Heart left ventricle (tissue), 13 donors: Measurements from ENCODE around the gene MAP3K4.

Experiments used
- CTCF ChIP-seq, 12 donors: fragments of 200-600 bp; sonication (generic) in 4 of 12; IDR thresholded peaks; one replicate each; pipeline versions ENCODE4 v1.5.0 to v1.8.0; 2018 to 2022; ENCODE audit warnings: antibody characterized with exemption in 12 of 12, mild to moderate bottlenecking in 5 of 12
- POLR2A ChIP-seq, 2 donors: fragments of 450-650 bp; IDR thresholded peaks; one replicate each; pipeline ENCODE4 v1.6.1; 2017; ENCODE audit warnings: antibody characterized with exemption in 2 of 2, mild to moderate bottlenecking in 2 of 2, moderate library complexity in 2 of 2
- donor health status: ischemic (EF 13 %, LVEDD 7.1; RV severe dilation, severe dysfunction).
- donor health status: DM: no; HTN: yes; CAD: no.
- donor health status: DM: no; HTN: no; CAD: no.
- donor health status: ischemic (EF 25% LVEDD 6.9; RV normal size, moderate dysfunction).
- donor health status: ischemic (EF 25% LVEDD 5.7; RV mildly dilated, moderate dysfunction).
- donor health status: ischemic (EF 35%, LVEDD 5.7; RV mildly dilated, moderate dysfunction).
- donor health status: nonischemic (EF 11% LVEDD 7.7; RV severe dilation, severe dysfunction).
- donor health status: DM: yes; HTN: yes; CAD: no.
- donor health status: PGD.
- donor health status: ischemic (EF 29% LVEDD 5.4; RV normal size, mild dysfunction).
- donor health status: nonischemic (EF 23%, LVEDD 6.1; RV moderate dilation, normal function).

GRCh38 chr6:161107779-161108730 lies 116.5 kb downstream of the MAP3K4 start:
- TF ChIP-seq POLR2A (IDR thresholded peaks at IDR 0.05) = no peak
- no peak for TF ChIP-seq CTCF (IDR thresholded peaks at IDR 0.05)
